Right lobe of liver (tissue), 6 donors: ENCODE results near the gene ELF2. TPM values are rescaled to one million over a fixed set of nuclear protein-coding genes. Genes with fewer than 3 reads are reported as not detected.

ENCODE experiments used
- ATAC-seq, 4 donors: fragments of 200-7000 bp; cut with Tn5 transposase; one replicate each; pipeline ENCODE4 v1.9.1; 2020; ENCODE audit warnings: mild to moderate bottlenecking in 4 of 4, moderate library complexity in 4 of 4
- DNase-seq, 3 donors: peaks; one replicate each; pipeline ENCODE4 v3.0.0-alpha.2; 2020
- H3K27ac ChIP-seq, 3 donors: fragments of 200-600 bp; one replicate each; pipeline ENCODE4 v1.8.0; 2022
- H3K27me3 ChIP-seq, 2 donors: fragments of 200-600 bp; one replicate each; pipeline ENCODE4 v1.8.0; 2022
- H3K36me3 ChIP-seq, 4 donors: fragments of 200-600 bp; sonication (generic) in 1 of 4; one replicate each; pipeline versions ENCODE4 v1.5.1 to v1.8.0; 2017 to 2022; ENCODE audit warnings: control low read depth in 1 of 4
- H3K4me1 ChIP-seq, 4 donors: fragments of 200-600 bp; sonication (generic) in 1 of 4; one replicate each; pipeline versions ENCODE4 v1.5.1 to v1.8.0; 2017 to 2022; ENCODE audit warnings: control low read depth in 1 of 4
- H3K4me3 ChIP-seq, 3 donors: fragments of 200-600 bp; one replicate each; pipeline ENCODE4 v1.8.0; 2022
- H3K9me3 ChIP-seq, 4 donors: fragments of 200-600 bp; sonication (generic) in 1 of 4; one replicate each; pipeline versions ENCODE4 v1.5.1 to v1.8.0; 2017 to 2022; ENCODE audit warnings: control low read depth in 1 of 4
- CTCF ChIP-seq, 4 donors: fragments of 200-600 bp in 3 of 4; fragments of 450-650 bp in 1 of 4; IDR thresholded peaks; one replicate each; pipeline versions ENCODE4 v1.5.1 to v1.8.0; 2016 to 2022; ENCODE audit warnings: antibody characterized with exemption in 4 of 4, mild to moderate bottlenecking in 2 of 4
- POLR2A ChIP-seq: fragments of 450-650 bp; IDR thresholded peaks from one replicate; pipeline ENCODE4 v1.6.1; 2017; ENCODE audit warnings: antibody characterized with exemption, mild to moderate bottlenecking
- WGBS: methylation state at CpG from one replicate; pipeline ENCODE4 v1.1.6; 2018; ENCODE audit warnings: low coverage, low lambda C conversion rate; ENCODE audit not compliant: insufficient coverage; ENCODE audit errors: missing lambda C conversion rate; 5-methylcytosine and 5-hydroxymethylcytosine counted together
- intact Hi-C, 2 donors: fragments of 100-400 bp; cut with DNase I; formaldehyde crosslinking; loops; one replicate each; pipeline versions ENCODE4 v1.11.2 to v1.14.1; 2022
- total RNA-seq, 6 experiments: library from RNA; depleted of rRNA in 2 of 6; stranded (reverse); fragments of >200 nt in 2 of 6; fragmentation: NEBNext Ultra II Directional in 3 of 6; extraction: Animal tissue kit (Norgen Biotek cat#: 25700) in 3 of 6; gene quantifications; one replicate each; pipeline versions ENCODE4 v1.1.0 to v1.2.4, GENCODE V29; 2016 to 2023
- donor health status: DM: no; HTN: yes; CAD: no.
- donor health status: DM: no; HTN: no; CAD: no.
- donor health status: DM: no; HTN: no; CAD: no.
- donor health status: DM: no; HTN: yes; CAD: no.
- donor health status: DM: no; HTN: yes; CAD: no.

ELF2 gene
- total RNA-seq, 6 experiments from 2014 or later, result 14.0 to 24.3 (median 16.7) TPM

- ATAC-seq, result no peak
- H3K36me3 ChIP-seq, result no peaks in the 10 kb centered on the region
- H3K27ac ChIP-seq, result no peak overlapping the region
- no peak overlapping the region for H3K4me3 ChIP-seq
- intact Hi-C loops, result no loop called here
- TF ChIP-seq POLR2A (no peak), CTCF (IDR thresholded peaks at IDR 0.05) (no peak)
- no peaks in the 10 kb centered on the region for H3K4me1 ChIP-seq
- no peak for DNase-seq
- H3K9me3 ChIP-seq, result no peaks in the 10 kb centered on the region
- no peaks in the 10 kb centered on the region for H3K27me3 ChIP-seq
- WGBS, result 92% methylated on average over 3 of the region's 3 CpGs
Measured at GRCh38 chr4:139209470-139210063, 32.5 kb upstream of the ELF2 start.

- H3K4me1 ChIP-seq, result no peaks in the 10 kb centered on the region
- H3K4me3 ChIP-seq, result no peak overlapping the region
- no peak overlapping the region for H3K27ac ChIP-seq
- intact Hi-C loops, result no loop called here
- 53% methylated on average over 3 of the region's 3 CpGs for WGBS
- H3K27me3 ChIP-seq, result no peaks in the 10 kb centered on the region
- H3K9me3 ChIP-seq, result no peaks in the 10 kb centered on the region
- DNase-seq (no peak), ATAC-seq (peak in 3 of 4 donors; percentile 44 to 48 (median 44))
- TF ChIP-seq POLR2A (no peak), CTCF (IDR thresholded peaks at IDR 0.05) (no peak)
- H3K36me3 ChIP-seq, result no peaks in the 10 kb centered on the region
Measured at GRCh38 chr4:139208404-139208945, 31.5 kb upstream of the ELF2 start.

GRCh38 chr4:139207873-139208403 lies 30.9 kb upstream of the ELF2 start:
- intact Hi-C loops, result no loop called here
- no peaks in the 10 kb centered on the region for H3K36me3 ChIP-seq
- no peaks in the 10 kb centered on the region for H3K4me1 ChIP-seq
- TF ChIP-seq CTCF (IDR thresholded peaks at IDR 0.05) (no peak), POLR2A (no peak)
- 76% methylated on average over 6 of the region's 6 CpGs for WGBS
- no peaks in the 10 kb centered on the region for H3K27me3 ChIP-seq
- no peak overlapping the region for H3K27ac ChIP-seq
- ATAC-seq, result no peak
- no peak for DNase-seq
- no peaks in the 10 kb centered on the region for H3K9me3 ChIP-seq
- no peak overlapping the region for H3K4me3 ChIP-seq

GRCh38 chr4:139207247-139207646 lies 30.2 kb upstream of the ELF2 start:
- Histone ChIP-seq H3K4me3 (no peak overlapping the region), H3K36me3 (no peaks in the 10 kb centered on the region), H3K27me3 (no peaks in the 10 kb centered on the region), H3K4me1 (no peaks in the 10 kb centered on the region), H3K27ac (no peak overlapping the region), H3K9me3 (no peaks in the 10 kb centered on the region)
- peak in 1 of 3 donors; percentile 21 for DNase-seq
- peak in 3 of 4 donors; percentile 32 to 64 (median 52) for ATAC-seq
- TF ChIP-seq CTCF (IDR thresholded peaks at IDR 0.05) (no peak), POLR2A (no peak)
- intact Hi-C loops, result no loop called here
- 52% methylated on average over 3 of the region's 3 CpGs for WGBS
